Measurements from ENCODE around the gene PXDN. TPM values are rescaled to one million over a fixed set of nuclear protein-coding genes. Genes with fewer than 3 reads are reported as not detected.
"Not testable (repeated sequence)": the region's sequence is repeated elsewhere in the genome, so short reads cannot be mapped to it uniquely, and the experiment has no call there.

Gene PXDN
- total and polyA plus RNA-seq, 2 donors (not counting 3 experiments of a cell fraction or from before 2014, with no cell fraction given), result 231 to 308 TPM

DNA sequence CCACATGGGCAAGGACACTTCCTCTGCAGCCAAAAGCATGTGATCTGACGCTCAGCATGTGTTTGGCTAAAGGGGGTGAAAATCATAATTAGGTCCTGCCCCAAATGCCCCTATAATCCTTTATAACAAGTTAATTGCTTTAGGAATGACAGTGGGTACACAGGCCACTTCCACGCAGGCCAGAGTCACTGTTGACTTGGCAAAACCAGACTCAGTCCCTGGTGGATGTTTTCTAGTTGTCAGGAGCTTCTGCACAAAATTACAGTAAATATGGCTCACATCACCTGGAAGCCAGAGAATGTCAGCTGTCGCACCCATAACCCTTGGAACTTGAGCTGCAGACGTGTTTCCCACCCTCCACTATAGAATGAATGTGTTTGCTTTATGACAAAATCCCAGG is 13.3 kb upstream of the PXDN start:
- no peak overlapping the region for H3K4me2 ChIP-seq (ENCODE audit: insufficient read depth, low read length)
- H3K4me3 ChIP-seq (replicated peaks in 1 of 3; ENCODE audit: insufficient read depth in 1 of 3, low read depth in 1 of 3, low read length in 3 of 3), result no peak overlapping the region
- no peaks in the 10 kb centered on the region for H3K36me3 ChIP-seq (ENCODE audit: control insufficient read depth in 2 of 2, extremely low read depth in 1 of 2, insufficient read depth in 2 of 2, low read length in 2 of 2)
- intact Hi-C loops (cut with micrococcal nuclease), result no loop called here
- CTCF ChIA-PET, result interaction anchor here (1.2 to 1.5 kb wide), 3 partner anchors 12 to 207 kb away, joined by 3 to 8 read pairs (median 4); no protein-coding TSS in a partner anchor
- dilution Hi-C loops (cut with MboI; ENCODE audit: extremely low pct_ligation_motif_present, low sequenced_read_pairs), result no loop called here
- no peaks in the 10 kb centered on the region for H4K20me1 ChIP-seq (replicated peaks; ENCODE audit: control insufficient read depth, extremely low read depth, insufficient read depth, low read length)
- BruUV-seq (replicated peaks), result no TSS peak
- no peaks in the 10 kb centered on the region for H3K79me2 ChIP-seq (ENCODE audit: control insufficient read depth, insufficient read depth, low read length)
- H3K9ac ChIP-seq (replicated peaks; ENCODE audit: extremely low read depth, insufficient read depth, low read length), result no peak overlapping the region
- TF ChIP-seq POLR2A (IDR thresholded peaks at IDR 0.05; ENCODE audit: low read depth, low read length) (no peak), GATA2 (IDR thresholded peaks at IDR 0.05; ENCODE audit: insufficient read depth, insufficient read length, low read depth, low read length) (no peak), JUN (IDR thresholded peaks at IDR 0.05; ENCODE audit: borderline replicate concordance, insufficient read depth, insufficient read length, low read depth) (no peak), MYC (IDR thresholded peaks at IDR 0.05; ENCODE audit: low read depth, low read length) (no peak), POLR2AphosphoS5 (IDR thresholded peaks at IDR 0.05; ENCODE audit: insufficient read depth, low read depth, low read length) (no peak), EZH2 (IDR thresholded peaks at IDR 0.05; ENCODE audit: borderline replicate concordance, low read depth, low read length, severe bottlenecking) (no peak), FOS (IDR thresholded peaks at IDR 0.05; ENCODE audit: borderline replicate concordance, insufficient read depth, low read length) (no peak)
- TF ChIP-seq, protein P1, sequence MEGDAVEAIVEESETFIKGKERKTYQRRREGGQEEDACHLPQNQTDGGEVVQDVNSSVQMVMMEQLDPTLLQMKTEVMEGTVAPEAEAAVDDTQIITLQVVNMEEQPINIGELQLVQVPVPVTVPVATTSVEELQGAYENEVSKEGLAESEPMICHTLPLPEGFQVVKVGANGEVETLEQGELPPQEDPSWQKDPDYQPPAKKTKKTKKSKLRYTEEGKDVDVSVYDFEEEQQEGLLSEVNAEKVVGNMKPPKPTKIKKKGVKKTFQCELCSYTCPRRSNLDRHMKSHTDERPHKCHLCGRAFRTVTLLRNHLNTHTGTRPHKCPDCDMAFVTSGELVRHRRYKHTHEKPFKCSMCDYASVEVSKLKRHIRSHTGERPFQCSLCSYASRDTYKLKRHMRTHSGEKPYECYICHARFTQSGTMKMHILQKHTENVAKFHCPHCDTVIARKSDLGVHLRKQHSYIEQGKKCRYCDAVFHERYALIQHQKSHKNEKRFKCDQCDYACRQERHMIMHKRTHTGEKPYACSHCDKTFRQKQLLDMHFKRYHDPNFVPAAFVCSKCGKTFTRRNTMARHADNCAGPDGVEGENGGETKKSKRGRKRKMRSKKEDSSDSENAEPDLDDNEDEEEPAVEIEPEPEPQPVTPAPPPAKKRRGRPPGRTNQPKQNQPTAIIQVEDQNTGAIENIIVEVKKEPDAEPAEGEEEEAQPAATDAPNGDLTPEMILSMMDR (IDR thresholded peaks at IDR 0.05; ENCODE audit: extremely low read depth in 1 of 2, insufficient read depth in 1 of 2, low read depth in 1 of 2, low read length in 2 of 2), result no peak
- TF ChIP-seq, protein P2, sequence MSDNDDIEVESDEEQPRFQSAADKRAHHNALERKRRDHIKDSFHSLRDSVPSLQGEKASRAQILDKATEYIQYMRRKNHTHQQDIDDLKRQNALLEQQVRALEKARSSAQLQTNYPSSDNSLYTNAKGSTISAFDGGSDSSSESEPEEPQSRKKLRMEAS (IDR thresholded peaks at IDR 0.05; ENCODE audit: insufficient read depth, insufficient read length), result no peak
- no peaks in the 10 kb centered on the region for H3K9me3 ChIP-seq (replicated peaks; ENCODE audit: control insufficient read depth, insufficient read depth, low read length)
- POLR2A ChIA-PET, result no interaction called here
- no peak for FAIRE-seq
- peaks cover 3% of the 10 kb centered on the region for H3K4me1 ChIP-seq (ENCODE audit: control insufficient read depth, extremely low read depth, insufficient read depth, low read length)
- no peak for DNase-seq (ENCODE audit: low read depth, low spot score)
- H3K27me3 ChIP-seq (ENCODE audit: control insufficient read depth in 2 of 2, insufficient read depth in 2 of 2, low read length in 2 of 2), result no peaks in the 10 kb centered on the region
- H2AFZ ChIP-seq (ENCODE audit: low read depth, low read length), result no peak overlapping the region
- no peaks in the 10 kb centered on the region for H3K9me1 ChIP-seq (replicated peaks; ENCODE audit: control insufficient read depth, extremely low read depth, insufficient read depth, low read length)
- H3K27ac ChIP-seq (ENCODE audit: insufficient read depth, low read depth, low read length), result no peak overlapping the region

DNA sequence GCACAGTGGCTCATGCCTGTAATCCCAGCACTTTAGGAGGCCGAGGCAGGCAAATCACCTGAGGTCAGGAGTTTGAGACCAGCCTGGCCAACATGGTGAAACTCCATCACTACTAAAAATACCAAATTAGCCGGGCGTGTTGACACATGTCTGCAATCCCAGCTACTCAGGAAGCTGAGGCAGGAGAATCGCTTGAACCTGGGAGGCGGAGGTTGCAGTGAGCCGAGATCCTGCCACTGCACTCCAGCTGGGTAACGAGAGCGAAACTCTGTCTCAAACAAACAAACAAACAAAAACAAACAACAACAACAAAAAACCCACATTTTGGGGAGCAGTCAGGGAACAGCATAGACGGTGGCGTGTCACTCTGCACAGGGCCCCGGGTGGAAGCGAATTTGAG is 12.8 kb upstream of the PXDN start:
- H3K4me3 ChIP-seq (replicated peaks in 1 of 3; ENCODE audit: insufficient read depth in 1 of 3, low read depth in 1 of 3, low read length in 3 of 3); H3K4me2 ChIP-seq (ENCODE audit: insufficient read depth, low read length); CTCF ChIA-PET; DNase-seq (ENCODE audit: low read depth, low spot score); H3K27me3 ChIP-seq (ENCODE audit: control insufficient read depth in 2 of 2, insufficient read depth in 2 of 2, low read length in 2 of 2); H3K9me1 ChIP-seq (replicated peaks; ENCODE audit: control insufficient read depth, extremely low read depth, insufficient read depth, low read length); dilution Hi-C loops (cut with MboI; ENCODE audit: extremely low pct_ligation_motif_present, low sequenced_read_pairs); H3K9ac ChIP-seq (replicated peaks; ENCODE audit: extremely low read depth, insufficient read depth, low read length); H3K4me1 ChIP-seq (ENCODE audit: control insufficient read depth, extremely low read depth, insufficient read depth, low read length); BruUV-seq (replicated peaks); H3K27ac ChIP-seq (ENCODE audit: insufficient read depth, low read depth, low read length); POLR2A ChIA-PET; intact Hi-C loops (cut with micrococcal nuclease); H2AFZ ChIP-seq (ENCODE audit: low read depth, low read length); H3K9me3 ChIP-seq (replicated peaks; ENCODE audit: control insufficient read depth, insufficient read depth, low read length); H3K79me2 ChIP-seq (ENCODE audit: control insufficient read depth, insufficient read depth, low read length); H4K20me1 ChIP-seq (replicated peaks; ENCODE audit: control insufficient read depth, extremely low read depth, insufficient read depth, low read length); H3K36me3 ChIP-seq (ENCODE audit: control insufficient read depth in 2 of 2, extremely low read depth in 1 of 2, insufficient read depth in 2 of 2, low read length in 2 of 2); FAIRE-seq: not testable (repeated sequence)
